Psoas muscle (tissue), 8 donors: ENCODE measurements around the gene ZNF789. TPM values are rescaled to one million over a fixed set of nuclear protein-coding genes. Genes with fewer than 3 reads are reported as not detected.
"Not testable (repeated sequence)": the region's sequence is repeated elsewhere in the genome, so short reads cannot be mapped to it uniquely, and the experiment has no call there.

Source experiments
- ATAC-seq, 4 donors: fragments of 200-7000 bp; cut with Tn5 transposase; one replicate each; pipeline ENCODE4 v1.9.1; 2020; ENCODE audit warnings: moderate library complexity in 3 of 4, mild to moderate bottlenecking in 2 of 4
- DNase-seq, 2 donors: peaks; one replicate each; pipeline ENCODE4 v3.0.0-alpha.2; 2020
- H3K27ac ChIP-seq: fragments of 200-600 bp; one replicate; pipeline ENCODE4 v1.8.0; 2022
- H3K27me3 ChIP-seq, 3 donors: fragments of 200-600 bp in 1 of 3; one replicate each; pipeline versions ENCODE4 v1.6.1 to v1.8.0; 2013 to 2022; ENCODE audit warnings: low read length in 2 of 3, mild to moderate bottlenecking in 2 of 3, moderate library complexity in 1 of 3; ENCODE audit not compliant: insufficient read depth in 3 of 3
- H3K36me3 ChIP-seq, 2 donors: fragments of 200-600 bp in 1 of 2; one replicate each; pipeline versions ENCODE4 v1.6.1 to v1.8.0; 2013 to 2022; ENCODE audit warnings: low read depth in 1 of 2, mild to moderate bottlenecking in 1 of 2, moderate library complexity in 1 of 2; ENCODE audit not compliant: insufficient read depth in 1 of 2
- H3K4me1 ChIP-seq: fragments of 200-600 bp; one replicate; pipeline ENCODE4 v1.8.0; 2022
- H3K4me3 ChIP-seq: fragments of 200-600 bp; one replicate; pipeline ENCODE4 v1.8.0; 2022; ENCODE audit warnings: mild to moderate bottlenecking
- H3K9me3 ChIP-seq: fragments of 200-600 bp; one replicate; pipeline ENCODE4 v1.8.0; 2022
- WGBS, 3 donors: extraction: QIAGEN DNeasy Blood & Tissue Kit; methylation state at CpG; one replicate each; pipeline versions ENCODE4 v1.1.6 to v1.1.7; 2013; 5-methylcytosine and 5-hydroxymethylcytosine counted together
- intact Hi-C, 2 donors: fragments of 100-400 bp; cut with DNase I; formaldehyde crosslinking; loops; one replicate each; pipeline versions ENCODE4 v1.11.0 to v1.14.2; 2022
- long read RNA-seq, 2 donors: library from polyadenylated mRNA; unstranded; transcript quantifications; one replicate each; pipeline ENCODE4 v2.0.0, GENCODE V29; 2021
- polyA plus RNA-seq, 3 donors: library from polyadenylated mRNA; stranded (reverse); fragments of 200-250 nt; gene quantifications; one replicate each; pipeline ENCODE4 v1.2.3, GENCODE V29; 2013
- total RNA-seq, 4 donors: library from RNA; stranded (reverse); fragmentation: NEBNext Ultra II Directional in 2 of 4; extraction: Animal tissue kit (Norgen Biotek cat#: 25700) in 2 of 4; gene quantifications; one replicate each; pipeline versions ENCODE4 v1.2.1 to v1.2.4, GENCODE V29; 2021 to 2023
- TF ChIP-seq, protein P1 (sequence below): fragments of 200-600 bp; IDR thresholded peaks from one replicate; pipeline ENCODE4 v1.8.0; 2022; ENCODE audit warnings: antibody characterized with exemption
- donor health status: healthy with polysubstance abuse.
- donor health status: DM: no; HTN: no; CAD: no; lungs with moderate emphysema.
- donor health status: Bipolar disorder and iron deficiency.
- donor health status: healthy.
- donor health status: DM: yes; HTN: yes; CAD: no.
- donor health status: DM: no; HTN: no; CAD: no.
- donor health status: DM: no; HTN: no; CAD: no.
- donor health status: DM: yes; HTN: yes; CAD: no.

ZNF789 gene
- 1 to 10 TPM; 1.6 to 4.0 (median 2.9) TPM for total RNA-seq
- polyA plus RNA-seq = 1 to 10 TPM; 2.0 to 6.2 (median 2.2) TPM
- long read RNA-seq, donor 1, partial matches to known transcripts = 0 of 2 reads
- long read RNA-seq, donor 1, other reads (novel, unspliced or antisense) = 2 of 2 reads
- long read RNA-seq, donor 2, partial matches to known transcripts = 0 of 7 reads
- long read RNA-seq, donor 2, other reads (novel, unspliced or antisense) = 7 of 7 reads

GRCh38 chr7:99472561-99473314 lies at the start of gene ZNF789:
TSS of gene ZNF789 (plus strand) at chr7:99472890. CDS start at chr7:99476457, 3,567 bp downstream.
- 0% methylated on average over 51 to 56 of the region's 56 CpGs for whole genome bisulfite sequencing, 3 donors
- intact Hi-C loops = no loop called here
- DNase-seq = peak; percentile 99
- H3K36me3 ChIP-seq = peaks cover 0 to 6% of the 10 kb centered on the region in 2 donors
- TF ChIP-seq, protein P1, sequence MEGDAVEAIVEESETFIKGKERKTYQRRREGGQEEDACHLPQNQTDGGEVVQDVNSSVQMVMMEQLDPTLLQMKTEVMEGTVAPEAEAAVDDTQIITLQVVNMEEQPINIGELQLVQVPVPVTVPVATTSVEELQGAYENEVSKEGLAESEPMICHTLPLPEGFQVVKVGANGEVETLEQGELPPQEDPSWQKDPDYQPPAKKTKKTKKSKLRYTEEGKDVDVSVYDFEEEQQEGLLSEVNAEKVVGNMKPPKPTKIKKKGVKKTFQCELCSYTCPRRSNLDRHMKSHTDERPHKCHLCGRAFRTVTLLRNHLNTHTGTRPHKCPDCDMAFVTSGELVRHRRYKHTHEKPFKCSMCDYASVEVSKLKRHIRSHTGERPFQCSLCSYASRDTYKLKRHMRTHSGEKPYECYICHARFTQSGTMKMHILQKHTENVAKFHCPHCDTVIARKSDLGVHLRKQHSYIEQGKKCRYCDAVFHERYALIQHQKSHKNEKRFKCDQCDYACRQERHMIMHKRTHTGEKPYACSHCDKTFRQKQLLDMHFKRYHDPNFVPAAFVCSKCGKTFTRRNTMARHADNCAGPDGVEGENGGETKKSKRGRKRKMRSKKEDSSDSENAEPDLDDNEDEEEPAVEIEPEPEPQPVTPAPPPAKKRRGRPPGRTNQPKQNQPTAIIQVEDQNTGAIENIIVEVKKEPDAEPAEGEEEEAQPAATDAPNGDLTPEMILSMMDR = no peak
- no peaks in the 10 kb centered on the region for H3K9me3 ChIP-seq
- peak within 1 kb of the TSS; percentile 82 for H3K27ac ChIP-seq
- ATAC-seq = peak; percentile 98 to 100 (median 100)
- peaks cover 6% of the 10 kb centered on the region for H3K4me1 ChIP-seq
- no peaks in the 10 kb centered on the region for H3K27me3 ChIP-seq
- peak within 1 kb of the TSS; percentile 87 for H3K4me3 ChIP-seq

GRCh38 chr7:99424932-99425730 lies 47.6 kb upstream of the ZNF789 start:
- Histone ChIP-seq H3K9me3 (no peaks in the 10 kb centered on the region), H3K36me3 (peaks cover 0 to 69% of the 10 kb centered on the region in 2 donors), H3K4me3 (no peak overlapping the region), H3K27me3 (no peaks in the 10 kb centered on the region), H3K4me1 (no peaks in the 10 kb centered on the region), H3K27ac (no peak overlapping the region)
- ATAC-seq (no peak), DNase-seq (no peak)
- TF ChIP-seq, protein P1 = no peak
- 87 to 92% (median 89%) methylated on average over 23 to 24 of the region's 24 CpGs for WGBS, 3 donors
- intact Hi-C loops = no loop called here

GRCh38 chr7:99428972-99429566 lies 43.6 kb upstream of the ZNF789 start:
- intact Hi-C loops = no loop called here
- DNase-seq = no peak
- TF ChIP-seq, protein P1 = no peak
- no peak overlapping the region for H3K27ac ChIP-seq
- peaks cover 0 to 81% of the 10 kb centered on the region in 2 donors for H3K36me3 ChIP-seq
- H3K4me3 ChIP-seq = no peak overlapping the region
- no peaks in the 10 kb centered on the region for H3K27me3 ChIP-seq
- no peaks in the 10 kb centered on the region for H3K9me3 ChIP-seq
- peak in 1 of 4 donors; percentile 10 for ATAC-seq
- WGBS, 3 donors = 79 to 85% (median 79%) methylated on average over 10 of the region's 10 CpGs
- no peaks in the 10 kb centered on the region for H3K4me1 ChIP-seq

- intact Hi-C loops = no loop called here
- no peaks in the 10 kb centered on the region for H3K27me3 ChIP-seq
- ATAC-seq (peak in 1 of 4 donors; percentile 11), DNase-seq (no peak)
- H3K36me3 ChIP-seq = peaks cover 3 to 81% of the 10 kb centered on the region in 2 donors
- TF ChIP-seq, protein P1 = no peak
- H3K4me1 ChIP-seq = no peaks in the 10 kb centered on the region
- no peak overlapping the region for H3K4me3 ChIP-seq
- no peak overlapping the region for H3K27ac ChIP-seq
- no peaks in the 10 kb centered on the region for H3K9me3 ChIP-seq
- 91 to 95% (median 91%) methylated on average over 8 of the region's 8 CpGs for WGBS, 3 donors
Measured at GRCh38 chr7:99429756-99430155, 42.9 kb upstream of the ZNF789 start.

DNA sequence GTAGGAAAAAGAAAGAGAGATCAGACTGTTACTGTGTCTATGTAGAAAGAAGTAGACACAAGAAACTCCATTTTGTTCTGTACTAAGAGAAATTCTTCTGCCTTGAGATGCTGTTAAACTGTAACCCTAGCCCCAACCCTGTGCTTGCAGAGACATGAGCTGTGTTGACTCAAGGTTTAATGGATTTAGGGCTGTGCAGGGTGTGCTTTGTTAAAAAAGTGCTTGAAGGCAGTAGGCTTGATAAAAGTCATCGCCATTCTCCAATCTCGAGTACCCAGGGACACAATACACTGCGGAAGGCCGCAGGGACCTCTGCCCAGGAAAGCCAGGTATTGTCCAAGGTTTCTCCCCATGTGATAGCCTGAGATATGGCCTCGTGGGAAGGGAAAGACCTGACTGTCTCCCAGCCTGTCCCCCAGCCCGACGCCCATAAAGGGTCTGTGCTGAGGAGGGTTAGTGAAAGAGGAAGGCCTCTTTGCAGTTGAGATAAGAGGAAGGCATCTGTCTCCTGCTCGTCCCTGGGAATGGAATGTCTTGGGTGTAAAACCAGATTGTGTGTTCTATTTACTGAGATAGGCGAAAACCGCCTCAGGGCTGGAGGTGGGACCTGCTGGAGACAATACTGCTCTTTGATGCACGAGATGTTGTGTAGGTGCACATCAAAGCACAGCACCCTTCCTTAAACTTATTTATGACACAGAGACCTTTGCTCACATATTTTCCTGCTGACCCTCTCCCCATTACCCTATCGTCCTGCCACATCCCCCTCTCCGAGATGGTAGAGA lies 40.7 kb upstream of the ZNF789 start:
- DNase-seq, H3K27me3 ChIP-seq, H3K4me1 ChIP-seq, intact Hi-C loops, H3K27ac ChIP-seq, ATAC-seq, H3K9me3 ChIP-seq, H3K4me3 ChIP-seq: not testable (repeated sequence)
- 92 to 94% (median 93%) methylated on average over 13 of the region's 13 CpGs for WGBS, 3 donors
- peaks cover 6 to 78% of the 10 kb centered on the region in 2 donors for H3K36me3 ChIP-seq
